ENCODE measurements around the gene DCC.
A peak's percentile ranks its signal among the peaks of the same experiment; 100 is the strongest.

Gene DCC

GRCh38 chr18:53560546-53560945, 1220.5 kb downstream of the DCC start:
- DNase-seq (ENCODE audit: low read depth) = no peak
- no peak overlapping the region for H3K4me3 ChIP-seq (ENCODE audit: low read depth, low read length)
- TF ChIP-seq CTCF (conservative IDR thresholded peaks at IDR 0.05; ENCODE audit: low read depth, low read length) = no peak

GRCh38 chr18:53566626-53567025, 1226.6 kb downstream of the DCC start:
- TF ChIP-seq CTCF (conservative IDR thresholded peaks at IDR 0.05; ENCODE audit: low read depth, low read length) = no peak
- no peak overlapping the region for H3K4me3 ChIP-seq (ENCODE audit: low read depth, low read length)
- no peak for DNase-seq (ENCODE audit: low read depth)

- TF ChIP-seq CTCF (conservative IDR thresholded peaks at IDR 0.05; ENCODE audit: low read depth, low read length) = peak; percentile 64
- DNase-seq (ENCODE audit: low read depth) = peak; percentile 56
Measured at GRCh38 chr18:53567929-53568574, 1228.1 kb downstream of the DCC start.

More at GRCh38 chr18:53567929-53568574, 1228.1 kb downstream of the DCC start:
- H3K4me3 ChIP-seq (ENCODE audit: low read depth, low read length) = no peak overlapping the region

Data from choroid plexus epithelial cell (primary cell).